GF-D8 (cell line): ENCODE results near the gene ANXA10.
"Not testable (repeated sequence)": the region's sequence is repeated elsewhere in the genome, so short reads cannot be mapped to it uniquely, and the experiment has no call there.

Experiments
- DNase-seq: peaks from one replicate; lab custom pipeline; 2025; lab: John Stamatoyannopoulos, UW

Gene ANXA10, protein sequence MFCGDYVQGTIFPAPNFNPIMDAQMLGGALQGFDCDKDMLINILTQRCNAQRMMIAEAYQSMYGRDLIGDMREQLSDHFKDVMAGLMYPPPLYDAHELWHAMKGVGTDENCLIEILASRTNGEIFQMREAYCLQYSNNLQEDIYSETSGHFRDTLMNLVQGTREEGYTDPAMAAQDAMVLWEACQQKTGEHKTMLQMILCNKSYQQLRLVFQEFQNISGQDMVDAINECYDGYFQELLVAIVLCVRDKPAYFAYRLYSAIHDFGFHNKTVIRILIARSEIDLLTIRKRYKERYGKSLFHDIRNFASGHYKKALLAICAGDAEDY

DNA sequence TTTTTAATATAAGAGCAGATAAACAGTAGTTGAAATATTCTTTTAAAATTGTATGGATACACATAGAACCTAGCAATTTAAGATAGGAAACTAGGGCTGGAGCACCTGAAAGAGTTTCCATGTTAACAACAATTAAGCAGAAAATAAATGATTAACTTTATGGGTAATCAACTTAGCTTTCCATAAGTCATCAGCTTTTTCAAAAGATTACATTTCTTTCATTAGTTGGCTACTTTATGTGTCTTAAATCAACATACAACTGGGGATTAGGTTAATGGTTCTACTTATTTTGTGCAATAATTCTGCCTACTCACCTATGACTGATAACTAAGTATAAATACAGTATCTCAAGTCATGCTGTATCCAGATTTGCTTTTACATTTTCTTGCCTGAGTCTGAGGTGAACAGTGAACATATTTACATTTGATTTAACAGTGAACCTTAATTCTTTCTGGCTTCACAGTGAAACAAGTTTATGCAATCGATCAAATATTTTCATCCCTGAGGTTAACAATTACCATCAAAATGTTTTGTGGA, at the start of gene ANXA10:
ANXA10 (plus strand) TSS at position 362 of the 537 bp plus-strand sequence; CDS start at position 526, 164 bp downstream.
- no peak for DNase-seq

DNA sequence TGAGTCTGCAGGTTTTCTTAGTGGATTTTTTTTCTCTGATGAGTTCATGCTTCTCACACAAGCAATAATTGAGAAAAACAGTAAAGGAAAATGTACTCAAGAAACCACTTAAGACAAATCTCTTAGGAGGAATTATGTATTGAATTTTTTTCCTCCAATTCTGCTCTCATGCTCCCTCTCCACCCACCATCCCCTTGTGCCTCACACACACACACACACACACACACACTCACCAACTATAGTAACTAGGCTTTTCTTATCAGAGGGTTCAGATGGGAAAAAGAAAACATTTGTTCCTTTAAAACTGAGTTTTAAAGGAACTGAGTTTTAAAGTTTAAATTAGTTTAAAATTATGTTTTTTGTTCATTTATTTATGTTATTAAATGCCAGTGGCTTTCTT, 47.0 kb upstream of the ANXA10 start:
- no peak for DNase-seq

DNA sequence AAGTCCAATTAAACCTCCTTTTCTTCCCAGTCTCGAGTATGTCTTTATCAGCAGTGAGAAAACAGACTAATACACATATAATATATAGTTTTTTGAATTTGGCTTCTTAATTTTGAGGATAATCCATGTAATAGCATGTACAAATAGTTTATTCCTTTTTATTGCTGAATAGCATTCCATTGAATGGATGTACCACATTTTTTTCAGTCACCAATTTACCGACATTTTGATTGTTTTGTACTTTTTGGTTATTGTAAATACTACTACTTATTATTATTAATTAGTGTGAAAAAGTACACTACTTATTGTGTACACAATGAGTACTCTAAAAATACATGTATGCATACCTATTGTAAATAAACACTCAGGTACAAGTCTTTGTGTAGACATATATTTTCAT, 42.3 kb upstream of the ANXA10 start:
- DNase-seq, result no peak

DNA sequence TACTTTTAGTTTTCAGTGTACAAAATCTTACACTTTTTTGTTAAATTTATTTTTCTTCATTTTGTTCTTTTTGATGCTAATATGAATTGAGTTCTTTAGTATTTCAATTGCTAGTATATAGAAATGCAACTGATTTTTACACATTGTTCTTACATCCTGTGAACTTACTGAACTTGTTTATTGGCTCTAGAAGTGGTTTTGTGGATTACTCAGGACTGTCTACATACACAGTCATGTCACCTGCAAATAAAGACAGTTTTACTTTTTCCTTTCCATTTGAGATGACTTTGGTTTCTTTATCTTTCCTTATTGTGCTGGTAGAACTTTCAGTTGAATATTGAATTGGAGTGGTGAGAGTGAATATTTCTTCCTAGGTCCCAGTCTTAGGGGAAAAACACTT, 40.8 kb upstream of the ANXA10 start:
- no peak for DNase-seq

DNA sequence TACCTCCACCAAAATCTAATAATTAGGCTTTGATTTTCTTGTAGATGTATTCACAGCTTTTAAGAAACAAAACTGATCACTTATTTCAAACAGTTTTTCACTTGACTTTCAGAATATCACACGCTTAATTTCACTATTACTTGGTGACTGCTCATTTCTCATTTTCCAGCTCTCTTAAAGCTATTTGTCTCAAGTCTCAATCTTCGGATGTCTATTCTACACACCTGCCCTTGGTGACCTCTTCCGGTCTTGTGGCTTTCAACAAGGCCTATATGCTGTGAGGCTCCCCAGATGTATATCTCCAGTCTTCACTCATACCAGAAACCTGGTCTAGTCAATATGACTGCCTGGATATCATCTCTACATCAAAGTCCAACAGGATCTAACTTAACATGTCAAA, 34.9 kb upstream of the ANXA10 start:
- no peak for DNase-seq

DNA sequence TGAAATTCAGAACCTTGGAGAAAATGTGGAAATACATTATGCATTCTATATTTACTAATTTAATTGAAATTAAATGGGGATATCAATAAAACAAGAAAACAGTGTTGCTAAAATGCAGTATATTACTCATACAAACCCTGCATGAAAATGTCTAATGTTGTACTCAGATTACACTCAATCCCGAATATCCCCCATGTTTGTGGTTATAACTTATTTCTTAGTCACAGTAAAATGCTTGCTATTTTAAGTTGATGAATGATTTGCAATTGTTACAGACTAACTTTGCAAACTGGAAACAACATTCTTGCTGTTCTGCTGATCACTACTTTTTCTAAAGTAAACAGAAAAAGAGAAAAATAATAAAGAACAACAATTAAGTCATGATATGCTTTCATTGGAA, 33.1 kb upstream of the ANXA10 start:
- no peak for DNase-seq

DNA sequence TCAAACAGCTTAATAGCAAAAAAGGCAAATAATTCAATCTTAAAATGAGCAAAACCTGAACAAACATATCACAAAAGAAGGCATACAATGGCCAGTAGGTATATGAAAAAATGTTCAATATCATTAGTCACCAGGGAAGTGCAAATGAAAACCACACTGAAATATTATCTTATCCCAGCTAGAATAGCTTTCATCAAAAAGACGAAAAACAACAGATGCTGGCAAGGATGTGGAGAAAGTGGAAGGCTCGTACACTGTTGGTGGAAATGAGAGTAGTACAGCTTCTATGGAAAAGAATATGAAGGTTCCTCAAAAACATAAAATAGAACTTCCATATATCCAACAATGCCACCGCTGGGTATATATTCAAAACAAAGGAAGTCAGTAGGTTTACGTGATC, 29.3 kb upstream of the ANXA10 start:
- no peak for DNase-seq

DNA sequence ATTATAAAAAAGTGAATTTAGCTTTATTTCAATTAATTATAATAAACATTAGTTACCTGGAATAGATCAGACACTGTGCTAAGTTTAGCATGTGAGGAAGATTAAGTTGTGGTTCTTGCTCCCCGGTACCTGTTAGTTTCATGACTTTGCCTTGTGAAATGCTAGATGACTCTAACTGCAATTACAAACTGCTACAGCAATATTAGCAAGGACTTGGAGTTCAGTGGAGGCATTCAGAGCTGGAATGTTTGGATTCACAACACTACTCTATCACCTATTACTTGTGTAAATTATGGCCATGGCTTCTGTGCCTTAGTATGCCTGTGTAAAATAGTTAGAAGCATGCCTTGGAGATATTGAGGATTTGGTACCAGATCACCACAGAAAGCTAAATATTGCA, 21.4 kb upstream of the ANXA10 start:
- no peak for DNase-seq

DNA sequence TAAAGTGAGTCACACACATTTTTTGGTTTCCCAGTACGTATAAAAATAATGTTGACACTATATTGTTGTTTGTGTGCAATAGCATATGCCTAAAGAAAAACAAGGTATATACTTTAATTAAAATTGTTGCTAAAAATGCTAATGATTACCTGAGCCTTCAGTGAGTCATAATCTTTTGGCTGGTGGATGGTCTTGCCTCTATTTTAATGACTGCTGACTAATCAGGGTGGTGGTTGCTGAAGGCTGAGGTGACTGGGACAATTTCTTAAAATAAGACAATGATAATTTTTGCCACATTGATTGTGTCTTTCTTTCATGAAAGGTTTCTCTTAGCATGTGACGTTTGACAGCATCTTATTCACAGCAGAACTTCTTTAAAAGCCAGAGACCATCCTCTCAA, 21.0 kb upstream of the ANXA10 start:
- DNase-seq, result no peak

DNA sequence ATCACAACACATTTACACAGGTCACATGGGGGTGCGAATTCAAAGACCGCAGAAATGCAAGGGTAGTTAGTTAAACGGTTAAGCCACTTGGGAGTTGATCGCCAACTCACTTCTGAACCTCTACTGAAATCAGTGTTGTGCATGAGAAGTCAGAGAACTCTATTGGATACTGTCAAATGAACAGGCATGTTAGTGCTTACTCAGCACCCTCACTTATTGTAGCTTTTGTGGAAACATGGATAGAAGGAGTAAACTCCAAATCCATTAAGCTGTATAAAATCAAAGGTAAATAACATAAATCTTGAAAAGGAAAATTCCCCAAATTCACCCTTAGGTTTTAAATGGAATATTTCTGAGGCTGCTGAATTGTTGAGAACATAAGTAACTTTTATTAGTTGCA, 17.5 kb upstream of the ANXA10 start:
- DNase-seq, result no peak

DNA sequence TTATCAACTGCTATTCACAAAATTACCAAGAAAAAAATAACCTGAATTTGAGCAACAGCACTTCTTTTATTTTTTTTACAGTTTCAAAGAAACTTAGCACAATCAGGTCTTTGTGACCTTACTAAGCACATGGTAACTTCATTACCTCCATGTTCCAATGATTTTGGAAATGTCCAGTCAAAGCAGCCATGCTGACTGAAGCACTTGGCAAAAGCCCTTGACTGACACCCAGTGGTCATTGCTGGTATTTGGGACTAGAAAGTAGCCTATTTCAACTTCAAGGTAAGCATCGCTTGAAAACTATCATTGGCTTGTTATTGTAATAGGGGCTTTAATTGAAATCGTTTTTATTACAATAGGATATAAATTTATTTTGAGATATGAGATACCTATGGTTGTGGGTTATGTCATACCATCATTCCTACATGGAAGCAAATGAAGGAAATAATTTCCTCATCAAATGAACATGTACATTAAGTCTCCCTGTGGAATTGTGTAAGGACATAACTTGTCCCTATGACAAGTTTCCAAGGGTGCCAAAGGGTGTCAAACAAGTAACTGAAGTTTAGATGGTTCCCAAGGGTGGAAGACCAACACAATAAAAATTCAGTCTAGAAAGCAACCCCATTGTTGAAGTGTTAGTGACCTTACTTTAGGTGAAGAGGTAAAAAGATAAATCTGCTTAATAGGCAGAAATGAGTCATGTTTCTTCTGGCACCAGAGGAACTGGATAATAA, 15.2 kb upstream of the ANXA10 start:
- DNase-seq, result no peak

DNA sequence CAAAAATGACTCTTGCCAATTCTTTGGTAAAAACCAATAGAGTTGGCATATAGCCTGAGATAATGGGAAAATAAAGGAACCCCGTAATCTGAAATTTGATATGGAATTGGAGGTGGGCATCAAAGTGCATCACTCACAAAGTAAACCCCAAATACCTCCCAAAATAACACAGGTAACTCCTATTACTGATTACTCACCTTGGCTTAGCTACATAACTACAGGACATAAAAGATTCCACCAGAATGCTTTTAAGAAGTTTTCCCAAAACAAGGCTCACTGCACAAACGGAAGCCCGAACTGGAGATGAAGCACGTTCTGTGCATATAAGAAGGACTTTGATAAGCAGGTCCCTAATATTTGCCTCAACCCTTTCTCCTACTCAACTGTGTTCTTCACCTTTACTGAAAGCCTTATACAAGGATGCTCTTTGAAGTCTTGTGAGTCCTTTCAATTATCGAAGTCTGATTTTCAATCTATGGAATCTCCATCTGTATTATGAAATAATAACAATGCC, 14.6 kb upstream of the ANXA10 start:
- no peak for DNase-seq

DNA sequence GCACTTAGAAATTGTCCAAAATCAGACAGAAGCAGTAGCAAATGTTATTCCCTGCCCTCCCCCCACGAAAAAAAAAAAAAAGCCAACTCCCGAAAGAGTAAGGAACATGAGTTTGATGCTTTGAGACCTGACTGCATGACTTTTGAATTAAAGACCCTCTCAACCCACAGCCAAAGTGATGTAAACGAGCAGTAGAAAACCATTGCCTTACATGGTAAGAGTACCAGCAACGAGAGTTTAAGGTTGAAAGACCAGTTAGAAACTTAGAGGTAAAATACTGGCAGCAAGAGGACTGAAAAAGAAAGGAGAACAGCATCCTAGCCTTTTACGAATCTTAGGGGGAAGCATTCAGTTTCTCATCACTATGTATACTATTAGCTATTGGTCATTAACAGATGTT, 10.0 kb upstream of the ANXA10 start:
- DNase-seq, result no peak

DNA sequence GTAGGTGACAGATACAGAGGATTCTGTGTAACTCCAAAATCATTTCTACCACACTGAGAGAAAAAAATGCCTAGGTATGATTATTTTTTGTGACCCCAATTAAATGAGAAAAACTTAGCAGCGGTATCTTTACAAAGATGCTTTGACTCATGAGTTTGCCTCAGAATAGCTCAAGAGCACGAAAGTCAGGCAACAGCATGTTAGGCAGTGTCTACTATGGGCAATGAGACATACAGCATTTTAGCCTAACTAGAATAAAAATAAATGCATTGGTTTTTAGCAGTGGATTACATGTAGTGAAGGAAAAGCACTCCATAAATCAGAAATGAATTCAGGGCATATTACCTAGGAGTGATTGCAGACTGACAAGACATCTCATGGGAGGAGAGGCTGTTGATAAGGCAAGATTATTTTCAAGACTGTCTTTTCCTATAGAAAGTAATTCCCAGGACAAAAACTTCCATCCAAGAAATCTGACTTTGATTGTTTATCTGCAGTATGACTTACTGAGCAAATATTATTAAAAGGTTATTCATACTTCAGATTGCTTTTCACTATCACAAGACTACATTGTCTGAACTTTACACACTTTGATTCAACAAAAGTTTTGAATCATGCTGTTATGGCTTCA, 3.6 kb downstream of the ANXA10 start:
- no peak for DNase-seq

DNA sequence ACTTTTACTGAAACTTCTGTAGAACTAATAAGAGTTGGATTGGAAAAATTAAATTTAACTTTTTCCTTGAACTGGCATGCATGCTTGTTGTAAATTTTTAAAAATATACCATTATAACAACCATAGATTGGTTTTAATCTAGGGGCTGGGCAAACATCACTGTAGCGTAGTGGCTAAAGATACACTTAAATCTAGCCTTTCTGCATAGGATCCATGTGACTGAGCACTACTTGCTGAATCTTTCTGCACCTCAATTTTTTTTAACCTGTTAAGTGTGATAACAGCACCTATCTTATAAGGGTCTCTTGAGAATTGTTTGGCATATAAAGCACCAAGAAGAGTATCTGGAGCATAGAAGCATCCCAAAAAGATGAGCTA, 4.1 kb downstream of the ANXA10 start:
- no peak for DNase-seq

DNA sequence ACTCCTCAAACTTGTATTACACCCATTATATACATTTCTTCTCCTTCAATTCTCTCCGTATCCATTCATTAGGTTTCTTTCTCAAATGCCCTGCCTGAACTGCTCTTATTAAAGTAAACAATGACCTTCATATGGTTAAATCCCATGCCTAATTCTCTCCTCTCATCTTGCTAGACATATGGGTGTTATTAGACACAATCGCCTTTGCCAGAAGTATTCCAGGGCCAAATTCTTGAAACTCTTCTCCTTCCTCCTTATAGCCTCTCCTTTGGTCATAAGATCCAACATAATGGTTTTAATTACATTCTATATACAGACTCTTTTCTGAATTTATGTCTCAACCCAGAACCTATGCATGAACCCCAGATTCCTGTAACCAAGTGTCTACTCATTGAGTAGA, 4.8 kb downstream of the ANXA10 start:
- no peak for DNase-seq

DNA sequence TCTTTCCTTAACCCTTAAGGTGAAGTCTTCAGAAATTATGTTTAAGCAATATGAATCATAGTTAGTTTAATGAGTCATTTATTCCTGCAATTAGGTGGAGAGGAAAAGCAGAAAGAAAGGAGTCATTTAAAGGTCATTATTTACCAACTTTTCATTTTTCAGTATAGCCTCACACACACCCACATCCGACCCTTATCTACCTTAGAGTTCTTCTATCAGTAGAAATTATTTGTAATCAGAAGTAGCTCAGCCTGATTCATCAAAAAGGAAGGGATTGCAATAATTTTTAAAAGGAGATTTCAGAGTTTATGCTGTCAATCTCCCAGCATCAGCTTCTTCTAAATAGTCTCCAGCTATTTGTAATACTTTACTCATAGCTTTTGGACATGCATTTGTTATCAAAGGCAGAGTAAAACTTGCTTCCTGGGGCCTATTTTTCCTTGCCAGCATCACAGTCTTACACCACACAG, 5.9 kb downstream of the ANXA10 start:
- DNase-seq, result no peak

DNA sequence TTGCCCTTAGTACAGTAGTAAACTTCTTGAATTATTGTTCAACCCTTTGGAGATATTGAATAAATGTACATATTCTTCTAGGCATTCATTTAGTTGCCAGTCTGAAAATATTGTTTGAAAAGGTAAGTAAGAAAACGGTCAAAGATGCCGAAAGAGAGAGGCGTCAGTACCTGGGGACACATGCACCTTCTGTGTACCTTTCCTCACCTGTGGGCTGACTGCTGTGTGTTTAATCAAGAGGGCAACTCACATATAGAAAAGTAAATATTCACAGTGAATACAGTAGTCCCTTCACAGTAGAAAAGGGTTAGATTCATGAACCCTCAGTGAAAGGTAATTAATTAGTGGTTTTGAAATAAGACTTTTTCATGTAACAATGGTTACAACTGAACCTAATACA, 6.9 kb downstream of the ANXA10 start:
- DNase-seq, result no peak

DNA sequence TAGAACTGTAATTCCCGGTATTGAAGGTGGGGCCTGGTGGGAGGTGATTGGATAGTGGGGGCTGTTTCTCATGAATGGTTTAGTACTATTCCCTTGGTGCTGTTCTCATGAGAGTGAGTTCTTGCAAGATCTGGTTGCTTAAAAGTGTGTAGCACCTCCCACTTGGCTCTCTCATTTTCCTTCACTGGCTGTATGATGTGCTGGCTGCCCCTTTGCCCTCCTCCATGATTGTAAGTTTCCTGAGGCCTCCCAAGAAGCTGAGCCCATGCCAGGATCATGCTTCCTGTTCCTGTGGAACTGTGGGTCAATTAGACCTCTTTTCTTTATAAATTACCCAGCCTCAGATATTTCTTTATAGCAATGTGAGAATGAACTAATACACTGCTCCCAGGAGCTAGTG, 8.7 kb downstream of the ANXA10 start:
- no peak for DNase-seq

DNA sequence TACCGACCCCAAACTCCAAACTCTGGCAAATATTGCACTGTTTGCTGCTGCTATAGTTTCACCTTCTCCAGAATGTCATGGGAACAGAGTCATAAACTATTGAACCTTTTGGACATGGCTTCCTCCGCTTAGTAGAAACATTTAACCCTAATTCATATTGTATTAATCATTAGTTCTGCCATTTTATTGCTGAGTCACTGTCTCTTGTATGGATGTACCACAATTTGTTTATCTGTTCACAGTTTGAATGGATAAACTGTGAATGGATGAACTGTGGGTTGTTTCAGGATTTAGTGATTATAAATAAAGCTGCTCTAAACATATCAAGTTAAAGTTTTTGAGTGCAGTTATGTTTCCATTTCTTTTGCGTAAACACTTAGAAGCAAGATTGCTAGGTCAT, 10.1 kb downstream of the ANXA10 start:
- no peak for DNase-seq

DNA sequence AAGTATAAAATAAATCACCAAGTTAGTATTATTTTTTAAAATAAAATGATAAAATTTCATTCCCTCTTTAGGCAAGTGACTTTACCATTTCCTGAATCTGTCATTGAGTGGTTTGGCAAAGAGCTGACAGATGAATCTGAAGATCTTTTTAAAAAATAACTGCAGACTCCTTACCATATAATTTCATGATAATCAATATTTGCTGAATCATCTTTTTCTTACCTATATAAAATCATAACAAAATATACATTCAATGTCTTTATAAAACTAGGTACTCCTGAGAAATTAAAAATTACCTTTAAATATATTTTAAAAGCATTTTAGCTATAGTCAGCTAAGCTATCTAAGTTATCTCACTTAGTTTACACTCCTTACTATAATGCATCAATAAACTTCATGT, 17.2 kb downstream of the ANXA10 start:
- no peak for DNase-seq

DNA sequence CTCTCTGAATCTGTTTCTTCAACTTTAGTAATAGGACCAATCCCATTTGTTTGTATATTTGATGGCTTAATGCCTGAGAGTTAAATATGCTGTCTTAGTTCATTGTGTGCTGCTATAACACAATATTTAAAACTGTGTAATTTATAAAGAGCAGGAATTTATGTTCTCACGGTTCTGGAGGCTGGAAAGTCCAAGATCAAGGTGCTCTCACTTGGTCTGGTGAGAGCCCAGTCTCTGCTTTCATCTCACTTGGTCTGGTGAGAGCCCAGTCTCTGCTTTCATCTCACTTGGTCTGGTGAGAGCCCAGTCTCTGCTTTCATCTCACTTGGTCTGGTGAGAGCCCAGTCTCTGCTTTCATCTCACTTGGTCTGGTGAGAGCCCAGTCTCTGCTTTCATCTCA, 20.7 kb downstream of the ANXA10 start:
- DNase-seq, result not testable (repeated sequence)
